H9 (cell line): Measurements from ENCODE around the gene GLUL. TPM values are rescaled to one million over a fixed set of nuclear protein-coding genes. Genes with fewer than 3 reads are reported as not detected.

Experiments used
- DNase-seq: peaks from one replicate; pipeline ENCODE4 v3.0.0-alpha.2; 2017
- H2AFZ ChIP-seq: one replicate; pipeline ENCODE4 v1.6.1; 2013; ENCODE audit warnings: mild to moderate bottlenecking, low read length, control low read depth, moderate library complexity
- H2AK5ac ChIP-seq: 2 replicates; pipeline ENCODE4 v1.6.1; 2013; ENCODE audit warnings: low read length, control low read depth, mixed read lengths; ENCODE audit not compliant: insufficient read length
- H2BK120ac ChIP-seq: one replicate; pipeline ENCODE4 v1.6.1; 2013; ENCODE audit warnings: low read depth, mild to moderate bottlenecking, low read length, control low read depth, inconsistent platforms; ENCODE audit not compliant: poor library complexity, severe bottlenecking
- H2BK12ac ChIP-seq: 2 replicates; pipeline ENCODE4 v1.6.1; 2013; ENCODE audit warnings: low read length, control low read depth, mixed read lengths, low read depth; ENCODE audit not compliant: insufficient read length
- H2BK15ac ChIP-seq: 2 replicates; pipeline ENCODE4 v1.6.1; 2013; ENCODE audit warnings: low read depth, low read length, control low read depth
- H2BK20ac ChIP-seq: one replicate; pipeline ENCODE4 v1.6.1; 2013; ENCODE audit warnings: low read depth, mild to moderate bottlenecking, low read length, control low read depth, inconsistent platforms; ENCODE audit not compliant: poor library complexity, severe bottlenecking
- H2BK5ac ChIP-seq: 2 replicates; pipeline ENCODE4 v1.6.1; 2013; ENCODE audit warnings: low read length, control low read depth, mixed read lengths; ENCODE audit not compliant: insufficient read length
- H3K14ac ChIP-seq: 2 replicates; pipeline ENCODE4 v1.6.1; 2013; ENCODE audit warnings: low read length, control low read depth; ENCODE audit not compliant: insufficient read depth
- H3K18ac ChIP-seq: 2 replicates; pipeline ENCODE4 v1.6.1; 2013; ENCODE audit warnings: low read depth, mild to moderate bottlenecking, mixed read lengths, low read length, control low read depth; ENCODE audit not compliant: insufficient read length
- H3K23ac ChIP-seq: 2 replicates; pipeline ENCODE4 v1.6.1; 2013; ENCODE audit warnings: low read length, control low read depth, mixed read lengths, low read depth; ENCODE audit not compliant: insufficient read length
- H3K23me2 ChIP-seq: 2 replicates; pipeline ENCODE4 v1.6.1; 2013; ENCODE audit warnings: low read depth, mild to moderate bottlenecking, mixed read lengths, low read length, control low read depth; ENCODE audit not compliant: insufficient read length, poor library complexity, severe bottlenecking
- H3K27ac ChIP-seq: 2 replicates; pipeline ENCODE4 v1.5.1; 2013; ENCODE audit warnings: low read length, control low read depth, mixed read lengths, low read depth; ENCODE audit not compliant: insufficient read length
- H3K27me3 ChIP-seq: 2 replicates; pipeline ENCODE4 v1.6.1; 2013; ENCODE audit warnings: low read length, control low read depth, inconsistent platforms; ENCODE audit not compliant: insufficient read depth
- H3K4ac ChIP-seq: 2 replicates; pipeline ENCODE4 v1.6.1; 2013; ENCODE audit warnings: low read depth, mild to moderate bottlenecking, control low read depth, inconsistent platforms, low read length, moderate library complexity
- H3K4me1 ChIP-seq: 2 replicates; pipeline ENCODE4 v1.6.1; 2013; ENCODE audit warnings: low read length, control low read depth, inconsistent platforms; ENCODE audit not compliant: insufficient read depth
- H3K4me2 ChIP-seq: 2 replicates; pipeline ENCODE4 v1.6.1; 2013; ENCODE audit warnings: low read length, control low read depth, mixed read lengths; ENCODE audit not compliant: insufficient read length, insufficient read depth
- H3K56ac ChIP-seq: 2 replicates; pipeline ENCODE4 v1.6.1; 2013; ENCODE audit warnings: low read depth, mild to moderate bottlenecking, mixed read lengths, low read length, control low read depth; ENCODE audit not compliant: insufficient read length
- H3K79me1 ChIP-seq: 2 replicates; pipeline ENCODE4 v1.6.1; 2013; ENCODE audit warnings: low read depth, mild to moderate bottlenecking, moderate library complexity, low read length, control low read depth, inconsistent platforms; ENCODE audit not compliant: insufficient read depth, poor library complexity, severe bottlenecking
- H3K79me2 ChIP-seq: 2 replicates; pipeline ENCODE4 v1.6.1; 2013; ENCODE audit warnings: low read length, control low read depth, inconsistent platforms; ENCODE audit not compliant: insufficient read depth
- H3K9ac ChIP-seq: 2 replicates; pipeline ENCODE4 v1.6.1; 2013; ENCODE audit warnings: low read length, control low read depth, mixed read lengths; ENCODE audit not compliant: insufficient read length; ENCODE audit errors: extremely low read depth
- H3K9me3 ChIP-seq: one replicate; pipeline ENCODE4 v1.6.1; 2013; ENCODE audit warnings: low read depth, low read length, inconsistent platforms; ENCODE audit not compliant: control insufficient read depth
- H3T11ph ChIP-seq: one replicate; pipeline ENCODE4 v1.6.1; 2013; ENCODE audit warnings: mild to moderate bottlenecking, low read length, control low read depth, inconsistent platforms
- H4K20me1 ChIP-seq: one replicate; pipeline ENCODE4 v1.6.1; 2013; ENCODE audit not compliant: control insufficient read depth, insufficient read length, insufficient read depth
- H4K5ac ChIP-seq: 2 replicates; pipeline ENCODE4 v1.6.1; 2013; ENCODE audit warnings: low read depth, mild to moderate bottlenecking, mixed read lengths, low read length, control low read depth; ENCODE audit not compliant: insufficient read length
- H4K8ac ChIP-seq: replicated peaks from 2 replicates; pipeline ENCODE4 v1.6.1; 2013; ENCODE audit warnings: low read length, control low read depth, mixed read lengths, low read depth; ENCODE audit not compliant: insufficient read length
- H4K91ac ChIP-seq: 2 replicates; pipeline ENCODE4 v1.6.1; 2013; ENCODE audit warnings: low read depth, mild to moderate bottlenecking, moderate library complexity, mixed read lengths, low read length, control low read depth; ENCODE audit not compliant: insufficient read length
- H3K27ac Mint-ChIP-seq, 3 experiments: 2 replicates in 2 of 3; 3 replicates in 1 of 3; pipeline ENCODE4 v1.8.0; 2020 to 2021; ENCODE audit warnings: mixed read lengths in 3 of 3, mild to moderate bottlenecking in 1 of 3, moderate library complexity in 1 of 3
- H3K27me3 Mint-ChIP-seq: 2 replicates; pipeline ENCODE4 v1.8.0; 2021; ENCODE audit warnings: low read depth, mild to moderate bottlenecking, moderate library complexity, mixed read lengths
- H3K36me3 Mint-ChIP-seq, 3 experiments: 2 replicates in 2 of 3; 3 replicates in 1 of 3; pipeline ENCODE4 v1.8.0; 2020 to 2021; ENCODE audit warnings: low read depth in 3 of 3, mixed read lengths in 3 of 3; ENCODE audit not compliant: insufficient read depth in 1 of 3
- H3K4me1 Mint-ChIP-seq, 2 experiments: 2 replicates each; pipeline ENCODE4 v1.8.0; 2020; ENCODE audit warnings: mixed read lengths in 2 of 2
- H3K4me3 Mint-ChIP-seq, 2 experiments: 2 replicates in 1 of 2; 3 replicates in 1 of 2; pipeline ENCODE4 v1.8.0; 2020 to 2021; ENCODE audit warnings: mild to moderate bottlenecking in 2 of 2, mixed read lengths in 2 of 2, moderate library complexity in 1 of 2
- H3K9me3 Mint-ChIP-seq, 2 experiments: 2 replicates in 1 of 2; 3 replicates in 1 of 2; pipeline ENCODE4 v1.8.0; 2020; ENCODE audit warnings: mild to moderate bottlenecking in 2 of 2, mixed read lengths in 2 of 2, moderate library complexity in 1 of 2
- CTCF ChIP-seq: fragments of 200-600 bp; sonication (generic); conservative IDR thresholded peaks from 3 replicates; pipeline ENCODE4 v1.8.0; 2021; ENCODE audit warnings: antibody characterized with exemption, mild to moderate bottlenecking
- WGBS: extraction: QIAGEN DNeasy Blood & Tissue Kit; methylation state at CpG from one replicate; pipeline ENCODE4 v1.1.7; 2013; ENCODE audit warnings: missing lambda C conversion rate, low lambda C conversion rate, mixed read lengths; ENCODE audit not compliant: insufficient read length; ENCODE audit errors: extremely low coverage; 5-methylcytosine and 5-hydroxymethylcytosine counted together
- total RNA-seq: library from RNA; stranded (reverse); gene quantifications from 2 replicates; pipeline ENCODE4 v1.2.1, GENCODE V29; 2021

Gene GLUL
- total RNA-seq, 1 experiment from 2014 or later: 332 TPM

- no peak overlapping the region for H2BK5ac ChIP-seq
- no peak overlapping the region for H3K9ac ChIP-seq
- H3K9me3 Mint-ChIP-seq: no peaks in the 10 kb centered on the region; a peak in 2 of 5 replicates
- H3K4me2 ChIP-seq: no peak overlapping the region
- no peak overlapping the region for H2AK5ac ChIP-seq
- no peak overlapping the region for H3K27ac Mint-ChIP-seq
- H3K79me2 ChIP-seq: no peaks in the 10 kb centered on the region
- H2BK15ac ChIP-seq: no peak overlapping the region
- H3K4me3 Mint-ChIP-seq: no peak overlapping the region
- no CpG with 5 or more reads among the region's 2 CpGs for WGBS
- H4K20me1 ChIP-seq: no peaks in the 10 kb centered on the region
- DNase-seq: no peak
- no peak overlapping the region for H4K8ac ChIP-seq
- H3T11ph ChIP-seq: no peak overlapping the region
- H3K4ac ChIP-seq: no peak overlapping the region
- H2BK120ac ChIP-seq: no peak overlapping the region
- H3K27me3 Mint-ChIP-seq: peaks cover 11% of the 10 kb centered on the region
- no peak overlapping the region for H2AFZ ChIP-seq
- H3K36me3 Mint-ChIP-seq: no peaks in the 10 kb centered on the region
- H3K14ac ChIP-seq: no peak overlapping the region
- no peak for TF ChIP-seq CTCF
- H3K56ac ChIP-seq: no peak overlapping the region
- H3K27me3 ChIP-seq: no peaks in the 10 kb centered on the region
- no peak overlapping the region for H4K5ac ChIP-seq
- no peaks in the 10 kb centered on the region for H3K79me1 ChIP-seq
- H3K18ac ChIP-seq: no peak overlapping the region
- H3K27ac ChIP-seq: no peak overlapping the region
- H3K4me1 ChIP-seq: no peaks in the 10 kb centered on the region; the same call in 1 of the 2 replicates
- no peaks in the 10 kb centered on the region for H3K9me3 ChIP-seq
- peaks cover 4 to 7% of the 10 kb centered on the region in 2 experiments for H3K4me1 Mint-ChIP-seq
- no peaks in the 10 kb centered on the region for H3K23me2 ChIP-seq
- no peak overlapping the region for H2BK20ac ChIP-seq
- no peak overlapping the region for H4K91ac ChIP-seq
- H2BK12ac ChIP-seq: no peak overlapping the region
- no peak overlapping the region for H3K23ac ChIP-seq
Observed at GRCh38 chr1:182367926-182368325, 23.7 kb downstream of the GLUL start.
